SK-N-SH (cell line): ENCODE measurements around the gene BRICD5.

Experiments
- CHD2 ChIP-seq: fragments of 150-350 bp; IDR thresholded peaks from 2 replicates; pipeline ENCODE4 v1.6.1; 2018; ENCODE audit warnings: low read length; ENCODE audit not compliant: partially characterized antibody
- CTCF ChIP-seq: fragments of 200-600 bp; sonication (generic); IDR thresholded peaks from 2 replicates; pipeline ENCODE4 v1.6.1; 2017; ENCODE audit warnings: antibody characterized with exemption, mild to moderate bottlenecking, moderate library complexity
- FOXM1 ChIP-seq: IDR thresholded peaks from 2 replicates; pipeline ENCODE4 v1.4.0; 2012; ENCODE audit warnings: low read depth, mild to moderate bottlenecking
- POLR2AphosphoS5 ChIP-seq: IDR thresholded peaks from 2 replicates; pipeline ENCODE4 v1.6.1; 2012; ENCODE audit warnings: low read depth, low read length
- RCOR1 ChIP-seq: fragments of 150-350 bp; IDR thresholded peaks from 2 replicates; pipeline ENCODE4 v1.6.1; 2017; ENCODE audit warnings: antibody characterized with exemption, low read length
- TF ChIP-seq, protein P1 (sequence below): IDR thresholded peaks from 2 replicates; pipeline ENCODE4 v1.4.0; 2012; ENCODE audit warnings: low read depth, borderline replicate concordance

- TF ChIP-seq CHD2 (no peak), CTCF (no peak), POLR2AphosphoS5 (no peak), FOXM1 (no peak), RCOR1 (no peak)
- TF ChIP-seq, protein P1, sequence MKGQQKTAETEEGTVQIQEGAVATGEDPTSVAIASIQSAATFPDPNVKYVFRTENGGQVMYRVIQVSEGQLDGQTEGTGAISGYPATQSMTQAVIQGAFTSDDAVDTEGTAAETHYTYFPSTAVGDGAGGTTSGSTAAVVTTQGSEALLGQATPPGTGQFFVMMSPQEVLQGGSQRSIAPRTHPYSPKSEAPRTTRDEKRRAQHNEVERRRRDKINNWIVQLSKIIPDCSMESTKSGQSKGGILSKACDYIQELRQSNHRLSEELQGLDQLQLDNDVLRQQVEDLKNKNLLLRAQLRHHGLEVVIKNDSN = no peak
Observed at GRCh38 chr16:2233046-2233775, 22.5 kb upstream of the BRICD5 start.
